ENCODE measurements around the gene UNC93A.
"Not testable (repeated sequence)": the region's sequence is repeated elsewhere in the genome, so short reads cannot be mapped to it uniquely, and the experiment has no call there.

UNC93A gene

DNA sequence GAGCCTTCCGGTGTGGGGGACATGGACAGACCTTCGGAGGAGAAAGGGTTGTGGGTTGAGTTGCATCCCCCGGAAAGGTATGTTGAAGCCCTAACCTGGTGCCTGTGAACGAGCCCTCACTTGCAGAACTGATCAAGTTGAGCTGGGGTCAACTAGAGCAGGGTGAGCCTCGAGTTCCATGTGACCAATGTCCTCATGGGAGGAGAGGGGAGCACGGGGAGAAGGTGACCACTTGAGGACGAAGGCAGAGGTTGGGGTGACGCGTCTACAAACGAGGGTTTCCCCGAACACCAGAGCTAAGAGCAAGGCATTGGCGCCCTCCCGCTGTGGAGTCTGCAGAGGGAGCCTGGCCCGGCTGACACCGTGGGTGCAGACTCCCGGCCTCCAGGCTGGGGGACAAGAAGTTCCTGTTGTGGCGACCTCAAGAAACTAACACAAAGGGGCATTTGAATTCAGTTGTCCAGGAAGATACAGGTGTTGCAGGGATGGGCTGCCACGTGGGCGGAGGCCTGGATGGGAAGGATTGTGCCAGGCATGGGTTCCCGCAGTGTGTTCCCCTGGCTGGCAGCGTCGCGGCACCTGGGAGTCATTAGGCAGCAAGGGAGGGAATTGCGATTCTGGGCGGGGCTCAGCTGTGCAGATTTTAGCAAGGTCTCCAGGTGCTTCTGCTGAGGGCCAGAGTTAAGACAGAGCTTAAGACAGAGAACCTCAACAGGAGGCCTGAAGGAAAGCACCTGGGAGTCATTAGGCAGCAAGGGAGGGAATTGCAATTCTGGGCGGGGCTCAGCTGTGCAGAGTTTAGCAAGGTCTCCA lies 20.4 kb upstream of the UNC93A start:
- no peak for DNase-seq (ENCODE audit: low read depth)

DNA sequence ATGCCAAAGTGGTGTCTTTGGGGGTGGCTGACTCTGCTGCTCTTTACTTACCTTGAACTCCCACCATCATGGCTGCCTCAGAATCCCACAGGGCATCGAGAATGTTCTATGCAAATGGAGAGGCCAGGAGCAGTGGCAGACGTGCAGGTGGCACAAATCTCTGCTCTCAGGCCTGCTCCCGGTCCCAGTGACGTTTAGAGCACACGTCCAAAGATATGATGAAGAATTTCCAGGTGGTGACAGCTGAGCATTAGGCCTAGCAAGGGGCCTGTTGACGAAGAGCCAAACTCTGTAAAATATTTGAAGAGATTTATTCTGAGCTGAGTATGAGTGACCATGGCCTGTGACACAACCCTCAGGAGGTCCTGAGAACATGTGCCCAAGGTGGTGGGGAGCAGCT lies 19.0 kb upstream of the UNC93A start:
- DNase-seq (ENCODE audit: low read depth), result no peak

- DNase-seq (ENCODE audit: low read depth), result no peak
These were observed 18.3 kb upstream of the UNC93A start for GRCh38 chr6:167272696-167273379.

- no peak for DNase-seq (ENCODE audit: low read depth)
These were observed 16.8 kb upstream of the UNC93A start for GRCh38 chr6:167274270-167274669.

DNA sequence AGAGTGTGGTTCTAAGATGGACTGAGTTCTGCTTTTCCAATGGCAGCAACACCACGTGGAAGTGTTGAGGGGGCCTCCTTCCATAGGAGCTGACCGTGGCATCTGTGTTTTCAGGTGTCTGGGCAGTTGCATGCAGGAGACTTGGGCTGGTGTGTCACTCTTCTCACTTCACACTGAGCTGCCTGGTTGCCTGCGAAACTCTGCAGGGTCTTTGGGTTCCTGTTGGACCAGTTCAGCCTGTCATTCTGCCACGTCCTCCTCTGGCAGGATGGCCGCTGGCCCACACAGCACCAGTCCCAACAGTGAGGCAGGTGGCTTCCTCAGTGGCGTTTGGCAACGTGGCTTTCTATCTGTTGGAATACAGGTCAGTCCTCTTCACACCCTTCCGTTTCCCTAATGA lies 16.1 kb upstream of the UNC93A start:
- no peak for DNase-seq (ENCODE audit: low read depth)

DNA sequence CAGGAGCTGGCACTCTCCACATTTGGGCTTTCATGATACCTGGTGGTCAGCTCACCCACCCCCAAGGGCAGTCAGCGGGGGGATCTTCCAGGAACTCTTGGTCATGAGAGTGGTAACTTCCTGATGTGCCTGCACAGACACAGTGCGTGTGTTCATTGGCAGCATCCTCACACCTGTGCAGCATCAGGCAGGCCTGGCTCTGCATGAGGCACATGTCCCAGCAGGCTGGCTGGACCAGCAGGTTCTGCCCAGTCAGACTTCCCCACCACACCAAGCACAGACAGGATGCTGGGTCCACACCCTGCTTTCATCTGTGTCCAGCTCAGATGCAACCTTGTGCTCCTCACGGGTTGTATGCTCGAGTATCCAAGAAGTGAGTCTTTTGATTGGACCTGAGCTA lies 15.7 kb upstream of the UNC93A start:
- no peak for DNase-seq (ENCODE audit: low read depth)

- no peak for DNase-seq (ENCODE audit: low read depth)
These were observed 14.2 kb upstream of the UNC93A start for GRCh38 chr6:167276772-167277533.

GRCh38 chr6:167278173-167278940 lies 12.8 kb upstream of the UNC93A start:
- DNase-seq (ENCODE audit: low read depth), result not testable (repeated sequence)

GRCh38 chr6:167279766-167280446 lies 11.2 kb upstream of the UNC93A start:
- DNase-seq (ENCODE audit: low read depth), result no peak

- DNase-seq (ENCODE audit: low read depth), result not testable (repeated sequence)
These were observed 10.6 kb upstream of the UNC93A start for GRCh38 chr6:167280466-167280865.

DNA sequence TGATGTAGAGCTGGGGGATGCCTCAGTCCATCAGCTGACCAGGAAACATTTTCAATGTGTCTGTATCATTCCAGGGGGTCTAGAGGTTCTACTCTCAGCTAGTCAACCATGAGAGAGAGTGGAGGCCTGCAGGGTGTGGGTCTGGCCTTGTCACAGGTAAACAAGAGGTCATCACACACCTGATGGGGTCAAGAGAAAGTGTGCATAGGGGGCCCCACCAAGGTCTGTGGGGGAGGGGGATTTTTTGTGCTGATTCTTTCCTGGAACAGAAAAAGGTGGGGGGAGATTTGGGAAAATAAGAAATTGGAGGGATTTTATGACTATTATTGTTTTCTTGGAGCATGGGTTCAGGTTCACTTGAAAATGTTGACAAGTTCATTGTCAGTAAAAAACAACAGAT lies 8.9 kb upstream of the UNC93A start:
- no peak for DNase-seq (ENCODE audit: low read depth)

GRCh38 chr6:167284565-167284964 lies 6.5 kb upstream of the UNC93A start:
- DNase-seq (ENCODE audit: low read depth), result not testable (repeated sequence)

GRCh38 chr6:167285077-167285770 lies 5.9 kb upstream of the UNC93A start:
- DNase-seq (ENCODE audit: low read depth), result no peak

- no peak for DNase-seq (ENCODE audit: low read depth)
These were observed 3.5 kb upstream of the UNC93A start for GRCh38 chr6:167287513-167288048.

DNA sequence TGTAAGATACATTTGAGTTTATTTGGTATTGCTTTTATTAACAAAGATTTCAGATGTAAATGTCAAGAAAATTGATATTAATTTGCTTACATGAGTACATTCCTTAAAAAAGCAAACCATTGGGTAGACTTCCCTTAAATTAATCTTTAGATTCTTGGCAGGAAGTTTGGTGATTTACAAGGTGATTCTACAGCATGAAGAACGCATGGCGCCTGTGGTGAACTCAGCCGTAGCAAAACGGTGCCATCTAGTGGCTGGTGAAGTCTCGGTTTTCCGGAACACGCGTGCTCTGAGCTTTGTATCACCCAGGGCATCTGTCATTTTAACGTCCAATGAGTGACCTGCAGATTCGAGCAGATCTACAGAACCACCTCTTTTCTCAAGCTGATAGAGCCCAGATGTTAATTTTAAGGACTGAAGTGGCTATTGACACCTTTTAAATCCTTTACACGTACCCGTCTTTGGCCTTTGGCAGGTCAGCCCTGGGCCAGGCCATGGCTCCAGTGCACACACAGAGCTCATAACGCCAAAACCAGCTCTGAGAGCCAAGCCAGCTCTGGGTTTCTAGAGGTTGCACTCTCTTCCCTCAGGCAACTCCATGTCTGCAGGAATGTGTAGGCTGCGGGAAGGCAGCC lies 2.4 kb upstream of the UNC93A start:
- DNase-seq (ENCODE audit: low read depth), result not testable (repeated sequence)

DNA sequence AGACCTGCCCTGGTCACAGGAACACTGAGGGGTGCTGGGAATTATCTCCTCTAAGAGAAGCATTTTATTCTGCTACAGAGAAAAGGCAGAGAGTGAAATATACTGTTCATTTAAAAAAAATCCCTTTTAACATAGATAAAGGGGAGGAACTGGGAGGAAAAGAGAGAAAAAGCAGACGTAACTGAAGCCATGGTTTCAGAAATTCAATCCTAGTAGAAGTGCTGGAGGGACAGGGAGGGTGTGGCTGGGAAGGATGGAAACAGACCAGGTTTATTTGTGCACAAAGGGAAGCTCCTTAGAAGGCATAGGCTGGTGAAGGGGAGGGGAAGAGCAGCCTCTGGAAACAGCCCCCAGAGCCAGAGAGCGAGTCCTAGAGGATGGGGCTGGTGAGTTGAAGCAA lies 1.8 kb upstream of the UNC93A start:
- not testable (repeated sequence) for DNase-seq (ENCODE audit: low read depth)

DNA sequence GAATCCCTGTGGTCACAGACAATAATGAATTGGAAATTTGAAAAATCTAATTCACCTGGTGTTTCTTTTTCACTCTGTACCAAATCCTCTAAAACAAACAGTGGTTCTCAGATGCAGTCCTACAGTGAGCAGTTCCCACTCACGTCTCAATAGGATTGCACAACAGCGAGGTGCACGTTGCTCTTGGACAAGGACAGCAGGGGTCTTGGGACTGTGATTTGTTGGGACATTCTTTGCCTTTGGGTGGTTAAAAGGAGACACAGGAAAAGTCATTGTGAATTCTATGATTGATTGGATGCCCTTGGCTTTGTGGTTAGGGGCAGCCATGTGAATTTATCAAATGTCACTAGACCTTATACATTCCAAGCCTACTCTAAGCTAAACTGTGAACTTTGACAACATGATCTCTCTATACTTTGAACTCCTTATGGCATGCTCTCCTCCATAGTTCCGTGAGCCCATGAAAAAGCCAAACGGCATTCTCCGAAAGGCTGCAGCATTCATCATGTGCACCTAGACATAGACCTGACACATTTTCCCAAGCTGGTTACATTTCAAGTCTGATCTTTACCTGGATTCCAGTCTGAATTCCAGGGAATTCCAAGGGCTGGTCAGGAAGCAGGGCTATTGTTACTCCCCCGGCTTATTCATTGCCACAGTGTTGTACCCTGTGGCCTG lies 647 bp downstream of the UNC93A start:
- DNase-seq (ENCODE audit: low read depth), result no peak

GRCh38 chr6:167292301-167293087 lies 1.4 kb downstream of the UNC93A start:
- DNase-seq (ENCODE audit: low read depth), result no peak
